Measurements from ENCODE around the gene GIT2. TPM values are rescaled to one million over a fixed set of nuclear protein-coding genes. Genes with fewer than 3 reads are reported as not detected.

The GIT2 gene
- total and polyA plus RNA-seq, 2 of the 13 experiments (the other 11 are each of a cell fraction or from before 2014, with no cell fraction given) = 18.4 to 19.8 TPM

DNA sequence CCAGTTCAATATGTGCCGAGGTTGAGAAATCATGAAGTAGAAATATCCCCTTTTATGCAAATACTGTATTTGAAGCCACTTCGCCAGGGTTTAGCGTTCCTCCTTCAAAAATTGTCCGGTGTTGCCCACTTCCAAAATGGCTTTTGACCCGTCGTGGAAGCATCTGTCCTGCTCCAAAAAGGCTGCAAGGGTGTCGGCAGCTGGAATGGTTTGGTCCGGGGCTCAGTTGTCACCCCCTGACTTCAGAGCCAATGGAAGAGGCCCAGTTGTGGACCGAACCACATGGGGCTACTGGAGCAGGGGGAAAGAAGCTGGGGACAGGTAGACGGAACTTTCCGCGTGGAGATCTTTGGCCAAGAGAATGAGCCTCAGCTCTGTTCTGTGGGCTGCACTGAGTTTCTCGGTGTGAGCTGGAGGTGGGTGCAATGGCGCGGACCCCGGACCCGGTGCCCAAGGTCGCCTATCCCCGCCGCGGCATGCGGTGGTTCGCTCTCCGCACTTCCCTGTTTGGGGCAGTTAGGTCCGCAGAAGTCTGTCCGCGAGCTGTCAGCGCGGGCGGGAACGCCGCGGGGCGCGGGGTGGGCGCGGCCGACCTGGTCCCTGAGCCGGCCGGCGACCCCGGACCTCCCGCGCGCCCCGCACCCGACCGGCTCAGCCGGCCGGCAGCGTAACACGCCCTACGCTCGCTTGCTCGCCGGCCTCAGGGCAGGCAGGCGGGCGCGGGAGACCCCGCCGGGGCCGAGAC lies 2.9 kb upstream of the GIT2 start, which contains the start of gene ANKRD13A (continued):
- TF ChIP-seq ZBTB46 (CRISPR knock-in tag; IDR thresholded peaks at IDR 0.05; ENCODE audit: borderline replicate concordance) (no peak), GMEB2 (CRISPR knock-in tag; IDR thresholded peaks at IDR 0.05; ENCODE audit: low read depth) (no peak), REST (IDR thresholded peaks at IDR 0.05; ENCODE audit: borderline replicate concordance in 1 of 2, low read depth in 1 of 2, low read length in 2 of 2) (no peak; a peak in 1 of 4 replicates), ZMYM3 (CRISPR knock-in tag; IDR thresholded peaks at IDR 0.05) (peak; percentile 71; the same call in 1 of the 2 replicates), DMAP1 (CRISPR knock-in tag; IDR thresholded peaks at IDR 0.05) (peak; percentile 66; the same call in 1 of the 2 replicates), HOXA3 (CRISPR knock-in tag; IDR thresholded peaks at IDR 0.05) (peak; percentile 95), IRF9 (CRISPR knock-in tag; IDR thresholded peaks at IDR 0.05; ENCODE audit: borderline replicate concordance) (peak; percentile 83; the same call in 1 of the 2 replicates), SRY (CRISPR knock-in tag; IDR thresholded peaks at IDR 0.05) (peak; percentile 86)
- TF ChIP-seq, protein P1, sequence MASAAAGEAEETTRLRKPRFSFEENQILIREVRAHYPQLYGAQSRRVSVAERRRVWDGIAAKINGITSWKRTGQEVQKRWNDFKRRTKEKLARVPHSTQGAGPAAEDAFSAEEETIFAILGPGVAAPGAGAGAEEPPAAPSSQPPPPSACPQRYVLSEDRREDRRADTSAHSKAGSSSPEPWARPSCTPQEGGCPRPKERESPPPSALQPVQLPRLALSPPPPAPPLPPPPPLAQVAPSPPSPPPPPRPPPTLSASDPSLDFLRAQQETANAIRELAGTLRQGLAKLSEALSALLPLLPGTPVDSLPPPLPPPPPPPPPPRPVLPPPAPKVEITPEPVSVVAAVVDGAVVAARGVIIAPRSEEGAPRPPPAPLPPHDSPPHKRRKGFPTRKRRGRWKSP (CRISPR knock-in tag; IDR thresholded peaks at IDR 0.05) = peak; percentile 83
- TF ChIP-seq, protein P2, sequence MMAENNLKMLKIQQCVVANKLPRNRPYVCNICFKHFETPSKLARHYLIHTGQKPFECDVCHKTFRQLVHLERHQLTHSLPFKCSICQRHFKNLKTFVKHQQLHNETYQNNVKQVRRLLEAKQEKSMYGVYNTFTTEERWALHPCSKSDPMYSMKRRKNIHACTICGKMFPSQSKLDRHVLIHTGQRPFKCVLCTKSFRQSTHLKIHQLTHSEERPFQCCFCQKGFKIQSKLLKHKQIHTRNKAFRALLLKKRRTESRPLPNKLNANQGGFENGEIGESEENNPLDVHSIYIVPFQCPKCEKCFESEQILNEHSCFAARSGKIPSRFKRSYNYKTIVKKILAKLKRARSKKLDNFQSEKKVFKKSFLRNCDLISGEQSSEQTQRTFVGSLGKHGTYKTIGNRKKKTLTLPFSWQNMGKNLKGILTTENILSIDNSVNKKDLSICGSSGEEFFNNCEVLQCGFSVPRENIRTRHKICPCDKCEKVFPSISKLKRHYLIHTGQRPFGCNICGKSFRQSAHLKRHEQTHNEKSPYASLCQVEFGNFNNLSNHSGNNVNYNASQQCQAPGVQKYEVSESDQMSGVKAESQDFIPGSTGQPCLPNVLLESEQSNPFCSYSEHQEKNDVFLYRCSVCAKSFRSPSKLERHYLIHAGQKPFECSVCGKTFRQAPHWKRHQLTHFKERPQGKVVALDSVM (CRISPR knock-in tag; IDR thresholded peaks at IDR 0.05) = peak; percentile 36; the same call in 1 of the 2 replicates

Data from HepG2 (cell line).